Kidney capillary endothelial cell (primary cell): Measurements from ENCODE around the gene BAIAP2.

Experiments
- DNase-seq: peaks from one replicate; pipeline ENCODE4 v3.0.0-alpha.2; 2018; ENCODE audit warnings: low spot score

BAIAP2 gene

GRCh38 chr17:81034779-81035520 lies at the start of gene BAIAP2:
Gene BAIAP2, plus strand, starts transcription at chr17:81035151. Its CDS starts 104 bp downstream, at chr17:81035255.
- DNase-seq, result peak; percentile 89

- DNase-seq, result no peak
Measured at GRCh38 chr17:80986046-80986445, 48.9 kb upstream of the BAIAP2 start.

- no peak for DNase-seq
Measured at GRCh38 chr17:80986816-80987475, 48.0 kb upstream of the BAIAP2 start.

GRCh38 chr17:80987941-80988461 lies 47.0 kb upstream of the BAIAP2 start:
- DNase-seq, result no peak

GRCh38 chr17:80989586-80989913 lies 45.4 kb upstream of the BAIAP2 start:
- no peak for DNase-seq

- no peak for DNase-seq
Measured at GRCh38 chr17:80990921-80991644, 43.9 kb upstream of the BAIAP2 start.

- DNase-seq, result peak; percentile 75
Measured at GRCh38 chr17:80991645-80992076, 43.3 kb upstream of the BAIAP2 start, which contains the start of gene CHMP6. Gene CHMP6, plus strand, starts transcription at chr17:80991841. Its CDS starts 78 bp downstream, at chr17:80991919.

GRCh38 chr17:80992077-80992947 lies 42.6 kb upstream of the BAIAP2 start:
- DNase-seq, result no peak

GRCh38 chr17:80992948-80993624 lies 41.9 kb upstream of the BAIAP2 start:
- no peak for DNase-seq

GRCh38 chr17:80995131-80995530 lies 39.8 kb upstream of the BAIAP2 start:
- no peak for DNase-seq

- no peak for DNase-seq
Measured at GRCh38 chr17:80996422-80997305, 38.3 kb upstream of the BAIAP2 start.

GRCh38 chr17:80997424-80998117 lies 37.4 kb upstream of the BAIAP2 start:
- no peak for DNase-seq

GRCh38 chr17:80998118-80998747 lies 36.7 kb upstream of the BAIAP2 start:
- no peak for DNase-seq

GRCh38 chr17:80998748-80999535 lies 36.0 kb upstream of the BAIAP2 start:
- no peak for DNase-seq

- DNase-seq, result no peak
Measured at GRCh38 chr17:80999536-81000333, 35.2 kb upstream of the BAIAP2 start.

GRCh38 chr17:81000334-81000630 lies 34.7 kb upstream of the BAIAP2 start:
- DNase-seq, result no peak

- no peak for DNase-seq
Measured at GRCh38 chr17:81000631-81001357, 34.2 kb upstream of the BAIAP2 start.
